K562 (cell line): ENCODE measurements around the gene NF2. TPM values are rescaled to one million over a fixed set of nuclear protein-coding genes. Genes with fewer than 3 reads are reported as not detected.

ENCODE experiments used
- ATAC-seq: fragments of 200-7000 bp; cut with Tn5 transposase; 3 replicates; pipeline ENCODE4 v1.9.1; 2020; ENCODE audit warnings: moderate library complexity
- BruUV-seq: library from RNA; stranded (reverse); fragments of 400-500 nt; replicated peaks from 2 replicates; lab custom pipeline; 2021; lab: Mats Ljungman, UMichigan
- CTCF ChIA-PET: fragments of 300-600 bp; formaldehyde crosslinking; extraction: SDS; loops from one replicate; lab custom pipeline; 2021; ENCODE audit warnings: low intra/inter-chr PET ratio; lab: Yijun Ruan, JAX
- POLR2A ChIA-PET: fragments of 300-600, 350-650 bp; sonication (Branson Sonifier 250); formaldehyde crosslinking; extraction: SDS; loops from one replicate; lab custom pipeline; 2021; ENCODE audit warnings: antibody characterized with exemption, inconsistent platforms; lab: Yijun Ruan, JAX
- DNase-seq, 4 experiments: peaks; one replicate each; pipeline versions ENCODE4 v3.0.0 to v3.0.0-alpha.2; 2011 to 2018; ENCODE audit warnings: low spot score in 3 of 4, mixed read lengths in 3 of 4; ENCODE audit errors: extremely low read depth in 1 of 4
- FAIRE-seq: peaks from 2 replicates; lab custom pipeline; 2011; peaks lifted over from hg19 to GRCh38; lab: Jason Lieb, UNC
- H2AFZ ChIP-seq: 2 replicates; pipeline ENCODE4 v1.6.0; 2011; ENCODE audit warnings: low read depth, low read length, control low read depth, inconsistent platforms
- H3K27ac ChIP-seq: fragments of 200-600 bp; 3 replicates; pipeline ENCODE4 v1.8.0; 2011; ENCODE audit warnings: low read depth, mild to moderate bottlenecking, control low read depth, inconsistent platforms, low read length, moderate library complexity, mixed read lengths; ENCODE audit errors: extremely low read depth
- H3K27me3 ChIP-seq, 2 experiments: fragments of 300-600 bp in 1 of 2; 2 replicates in 1 of 2; 3 replicates in 1 of 2; pipeline versions ENCODE4 v1.6.0 to v1.8.0; 2011; ENCODE audit warnings: inconsistent platforms in 2 of 2, low read length in 2 of 2, mild to moderate bottlenecking in 1 of 2, mixed read lengths in 1 of 2, moderate library complexity in 1 of 2; ENCODE audit not compliant: control insufficient read depth in 2 of 2, insufficient read depth in 2 of 2
- H3K36me3 ChIP-seq: fragments of 300-600 bp; 3 replicates; pipeline ENCODE4 v1.8.0; 2011; ENCODE audit warnings: mild to moderate bottlenecking, low read length, inconsistent platforms; ENCODE audit not compliant: control insufficient read depth, insufficient read depth
- H3K4me1 ChIP-seq, 2 experiments: fragments of 200-600 bp in 1 of 2; replicated peaks in 1 of 2; 2 replicates in 1 of 2; 3 replicates in 1 of 2; pipeline versions ENCODE4 v1.5.1 to v1.8.0; 2011; ENCODE audit warnings: inconsistent platforms in 2 of 2, low read length in 2 of 2, mild to moderate bottlenecking in 1 of 2, mixed read lengths in 1 of 2, moderate library complexity in 1 of 2; ENCODE audit not compliant: control insufficient read depth in 2 of 2, insufficient read depth in 2 of 2
- H3K4me2 ChIP-seq: 2 replicates; pipeline ENCODE4 v1.6.1; 2011; ENCODE audit warnings: low read length, control low read depth, inconsistent platforms, mixed read lengths; ENCODE audit not compliant: insufficient read depth
- H3K4me3 ChIP-seq: fragments of 200-600 bp; sonication (generic), shearing (Covaris generic); 2 replicates; pipeline ENCODE4 v1.5.1; 2016; ENCODE audit warnings: control low read depth, inconsistent platforms
- H3K79me2 ChIP-seq: fragments of 200-600 bp; 3 replicates; pipeline ENCODE4 v1.8.0; 2011; ENCODE audit warnings: low read length, inconsistent platforms; ENCODE audit not compliant: control insufficient read depth, insufficient read depth
- H3K9ac ChIP-seq, 2 experiments: 2 replicates each; pipeline versions ENCODE4 v1.6.0 to v1.6.1; 2011; ENCODE audit warnings: low read depth in 2 of 2, low read length in 2 of 2, control low read depth in 1 of 2, inconsistent platforms in 1 of 2, mild to moderate bottlenecking in 1 of 2, mixed read lengths in 1 of 2; ENCODE audit not compliant: insufficient read depth in 1 of 2
- H3K9me1 ChIP-seq: one replicate; pipeline ENCODE4 v1.6.0; 2011; ENCODE audit warnings: inconsistent platforms, mild to moderate bottlenecking, low read length, moderate library complexity; ENCODE audit not compliant: control insufficient read depth, insufficient read depth
- H3K9me3 ChIP-seq: replicated peaks from 2 replicates; pipeline ENCODE4 v1.5.1; 2011; ENCODE audit warnings: low read depth, low read length, inconsistent platforms; ENCODE audit not compliant: control insufficient read depth, insufficient read depth
- H4K20me1 ChIP-seq: replicated peaks from 2 replicates; pipeline ENCODE4 v1.6.1; 2011; ENCODE audit warnings: low read length, inconsistent platforms, mixed read lengths; ENCODE audit not compliant: control insufficient read depth, insufficient read depth
- CAMTA2 ChIP-seq: fragments of 250-450 bp; sonication (Bioruptor Pico); conservative IDR thresholded peaks from 2 replicates; pipeline ENCODE4 v1.5.1; 2022
- E2F8 ChIP-seq: fragments of 450-650 bp; IDR thresholded peaks from 2 replicates; pipeline ENCODE4 v1.7.1; 2018; ENCODE audit warnings: mild to moderate bottlenecking, low read depth; ENCODE audit not compliant: partially characterized antibody
- TGIF2 ChIP-seq: sonication (generic); formaldehyde crosslinking; IDR thresholded peaks from 2 replicates; pipeline ENCODE4 v1.8.1; 2022; ENCODE audit warnings: mild to moderate bottlenecking, missing genetic modification reagents, moderate library complexity
- ZBTB26 ChIP-seq: fragments of 450-650 bp; formaldehyde crosslinking; IDR thresholded peaks from 2 replicates; pipeline ENCODE4 v1.4.0; 2022; ENCODE audit warnings: missing genetic modification characterization
- WGBS: fragments of 100-300 bp; shearing (Covaris generic); methylation state at CpG from one replicate; pipeline ENCODE4 v1.1.6; 2016; ENCODE audit warnings: low coverage, mixed read lengths; ENCODE audit not compliant: insufficient coverage; ENCODE audit errors: missing lambda C conversion rate; 5-methylcytosine and 5-hydroxymethylcytosine counted together
- in situ Hi-C: fragments of 300-500 bp; cut with MboI; formaldehyde crosslinking; loops from 4 replicates; pipeline ENCODE4 v1.15.0; 2018; ENCODE audit warnings: inconsistent platforms, mixed read lengths
- intact Hi-C: fragments of 100-400 bp; cut with micrococcal nuclease; formaldehyde crosslinking; loops from 2 replicates; pipeline ENCODE4 v1.14.2; 2022
- polyA plus RNA-seq, 8 experiments: library from polyadenylated mRNA; depleted of rRNA in 4 of 8; stranded (reverse) in 5 of 8; unstranded in 3 of 8; fragments of >200 nt; fragmentation: Nextera tagmentation in 2 of 8; fragmentation: Illumina TruSeq in 1 of 8; extraction: Ambion mirVana in 2 of 8; extraction: Trizol in 1 of 8; gene quantifications; 2 replicates each; pipeline versions ENCODE4 v1.2.1 to v1.2.3, GENCODE V29; 2011 to 2014; ENCODE audit warnings: inconsistent platforms in 1 of 8, missing spikeins in 1 of 8
- total RNA-seq, 7 experiments: library from RNA; depleted of rRNA in 6 of 7; stranded (reverse); fragments of >200 nt in 6 of 7; fragmentation: Illumina TruSeq in 2 of 7; extraction: Trizol in 2 of 7; gene quantifications; 2 replicates each; pipeline versions ENCODE4 v1.2.1 to v1.2.3, GENCODE V29; 2011 to 2021; ENCODE audit warnings: low replicate concordance in 1 of 7
- TF ChIP-seq, protein P1 (sequence below): fragments of 450-650 bp; IDR thresholded peaks from 2 replicates; pipeline ENCODE4 v1.6.1; 2018; ENCODE audit not compliant: partially characterized antibody

NF2 gene
- total and polyA plus RNA-seq, 9 of the 15 experiments (the other 6 are each of a cell fraction or from before 2014, with no cell fraction given), result 2.2 to 32.5 (median 15.2) TPM

GRCh38 chr22:29555065-29555644 is 48.3 kb upstream of the NF2 start:
- DNase-seq (no peak), FAIRE-seq (no peak), ATAC-seq (no peak)
- WGBS, result 93% methylated on average over 4 of the region's 4 CpGs
- no peaks in the 10 kb centered on the region for H4K20me1 ChIP-seq
- peaks cover 0 to 8% of the 10 kb centered on the region in 2 experiments; a peak in 2 of 5 replicates for H3K4me1 ChIP-seq
- ChIA-PET CTCF (no interaction called here), POLR2A (interaction anchor here (0.5 to 1.8 kb wide), 3 partner anchors 13 to 444 kb away, joined by 3 to 9 read pairs (median 3); no protein-coding TSS in a partner anchor)
- intact Hi-C loops, result no loop called here
- in situ Hi-C loops, result no loop called here
- H3K4me3 ChIP-seq, result no peak overlapping the region
- BruUV-seq, result no TSS peak
- H2AFZ ChIP-seq, result no peak overlapping the region
- no peaks in the 10 kb centered on the region for H3K27me3 ChIP-seq
- no peaks in the 10 kb centered on the region for H3K9me1 ChIP-seq
- no peaks in the 10 kb centered on the region for H3K9me3 ChIP-seq
- H3K9ac ChIP-seq, result no peak overlapping the region; a peak in 1 of 4 replicates
- no peak overlapping the region for H3K27ac ChIP-seq
- H3K79me2 ChIP-seq, result peaks cover 24% of the 10 kb centered on the region
- H3K4me2 ChIP-seq, result no peak overlapping the region
- H3K36me3 ChIP-seq, result peaks cover 33% of the 10 kb centered on the region; the same call in 2 of the 3 replicates
- TF ChIP-seq, protein P1, sequence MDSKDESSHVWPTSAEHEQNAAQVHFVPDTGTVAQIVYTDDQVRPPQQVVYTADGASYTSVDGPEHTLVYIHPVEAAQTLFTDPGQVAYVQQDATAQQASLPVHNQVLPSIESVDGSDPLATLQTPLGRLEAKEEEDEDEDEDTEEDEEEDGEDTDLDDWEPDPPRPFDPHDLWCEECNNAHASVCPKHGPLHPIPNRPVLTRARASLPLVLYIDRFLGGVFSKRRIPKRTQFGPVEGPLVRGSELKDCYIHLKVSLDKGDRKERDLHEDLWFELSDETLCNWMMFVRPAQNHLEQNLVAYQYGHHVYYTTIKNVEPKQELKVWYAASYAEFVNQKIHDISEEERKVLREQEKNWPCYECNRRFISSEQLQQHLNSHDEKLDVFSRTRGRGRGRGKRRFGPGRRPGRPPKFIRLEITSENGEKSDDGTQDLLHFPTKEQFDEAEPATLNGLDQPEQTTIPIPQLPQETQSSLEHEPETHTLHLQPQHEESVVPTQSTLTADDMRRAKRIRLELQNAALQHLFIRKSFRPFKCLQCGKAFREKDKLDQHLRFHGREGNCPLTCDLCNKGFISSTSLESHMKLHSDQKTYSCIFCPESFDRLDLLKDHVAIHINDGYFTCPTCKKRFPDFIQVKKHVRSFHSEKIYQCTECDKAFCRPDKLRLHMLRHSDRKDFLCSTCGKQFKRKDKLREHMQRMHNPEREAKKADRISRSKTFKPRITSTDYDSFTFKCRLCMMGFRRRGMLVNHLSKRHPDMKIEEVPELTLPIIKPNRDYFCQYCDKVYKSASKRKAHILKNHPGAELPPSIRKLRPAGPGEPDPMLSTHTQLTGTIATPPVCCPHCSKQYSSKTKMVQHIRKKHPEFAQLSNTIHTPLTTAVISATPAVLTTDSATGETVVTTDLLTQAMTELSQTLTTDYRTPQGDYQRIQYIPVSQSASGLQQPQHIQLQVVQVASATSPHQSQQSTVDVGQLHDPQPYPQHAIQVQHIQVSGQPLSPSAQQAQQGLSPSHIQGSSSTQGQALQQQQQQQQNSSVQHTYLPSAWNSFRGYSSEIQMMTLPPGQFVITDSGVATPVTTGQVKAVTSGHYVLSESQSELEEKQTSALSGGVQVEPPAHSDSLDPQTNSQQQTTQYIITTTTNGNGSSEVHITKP, result peak; percentile 69
- TF ChIP-seq TGIF2 (CRISPR knock-in tag) (no peak), CAMTA2 (CRISPR knock-in tag) (no peak), E2F8 (no peak), ZBTB26 (CRISPR knock-in tag) (no peak)
